Measurements from ENCODE around the gene KCNN1.
"Not testable (repeated sequence)": the region's sequence is repeated elsewhere in the genome, so short reads cannot be mapped to it uniquely, and the experiment has no call there.

KCNN1 gene

GRCh38 chr19:18001777-18002345 is 35.0 kb downstream of the KCNN1 start:
- H3K27ac ChIP-seq, result no peak overlapping the region
- no peaks in the 10 kb centered on the region for H3K27me3 ChIP-seq (ENCODE audit: insufficient read depth, low read depth)
- H3K9ac ChIP-seq, result peak overlapping the region; percentile 71
- peaks cover 13% of the 10 kb centered on the region for H3K4me1 ChIP-seq (ENCODE audit: low read depth, poor library complexity, severe bottlenecking)
- H3K79me2 ChIP-seq (ENCODE audit: insufficient read depth, low read depth), result peaks cover 10% of the 10 kb centered on the region
- H3K36me3 ChIP-seq (ENCODE audit: insufficient read depth), result no peaks in the 10 kb centered on the region
- H4K20me1 ChIP-seq (ENCODE audit: insufficient read depth), result no peaks in the 10 kb centered on the region
- peak overlapping the region; percentile 90 for H3K4me2 ChIP-seq
- no peak for TF ChIP-seq CTCF (conservative IDR thresholded peaks at IDR 0.05; ENCODE audit: low read depth, low read length)
- H2AFZ ChIP-seq (ENCODE audit: low read depth), result peak overlapping the region; percentile 76
- H3K4me3 ChIP-seq (IDR thresholded peaks at IDR 0.05; ENCODE audit: insufficient read depth, low read depth, low read length), result no peak overlapping the region

- Histone ChIP-seq H3K27ac (no peak overlapping the region), H3K4me2 (peak overlapping the region; percentile 90)
Measured at GRCh38 chr19:18002347-18002850, 35.5 kb downstream of the KCNN1 start.

GRCh38 chr19:18005750-18006149 is 38.8 kb downstream of the KCNN1 start:
- H2AFZ ChIP-seq (ENCODE audit: low read depth); H4K20me1 ChIP-seq (ENCODE audit: insufficient read depth); H3K27me3 ChIP-seq (ENCODE audit: insufficient read depth, low read depth); H3K27ac ChIP-seq; H3K4me3 ChIP-seq (IDR thresholded peaks at IDR 0.05; ENCODE audit: insufficient read depth, low read depth, low read length); H3K9ac ChIP-seq; H3K4me2 ChIP-seq; H3K36me3 ChIP-seq (ENCODE audit: insufficient read depth): not testable (repeated sequence)
- Histone ChIP-seq H3K4me1 (ENCODE audit: low read depth, poor library complexity, severe bottlenecking) (peaks cover 18% of the 10 kb centered on the region), H3K79me2 (ENCODE audit: insufficient read depth, low read depth) (peaks cover 10% of the 10 kb centered on the region)

More at GRCh38 chr19:18002347-18002850, 35.5 kb downstream of the KCNN1 start:
- peaks cover 10% of the 10 kb centered on the region for H3K79me2 ChIP-seq (ENCODE audit: insufficient read depth, low read depth)
- no peak for TF ChIP-seq CTCF (conservative IDR thresholded peaks at IDR 0.05; ENCODE audit: low read depth, low read length)
- no peak overlapping the region for H3K4me3 ChIP-seq (IDR thresholded peaks at IDR 0.05; ENCODE audit: insufficient read depth, low read depth, low read length)
- no peaks in the 10 kb centered on the region for H3K27me3 ChIP-seq (ENCODE audit: insufficient read depth, low read depth)
- H2AFZ ChIP-seq (ENCODE audit: low read depth), result no peak overlapping the region
- no peaks in the 10 kb centered on the region for H3K36me3 ChIP-seq (ENCODE audit: insufficient read depth)
- H3K4me1 ChIP-seq (ENCODE audit: low read depth, poor library complexity, severe bottlenecking), result peaks cover 13% of the 10 kb centered on the region
- no peaks in the 10 kb centered on the region; the same call in 1 of the 2 replicates for H4K20me1 ChIP-seq (ENCODE audit: insufficient read depth)
- H3K9ac ChIP-seq, result no peak overlapping the region; the same call in 1 of the 2 replicates

- Histone ChIP-seq H3K27ac (peak overlapping the region; percentile 24; the same call in 1 of the 2 replicates), H3K9ac (0 out of 2 replicates have a peak overlapping the region, but pooled peaks have one; percentile 13), H2AFZ (ENCODE audit: low read depth) (peak overlapping the region; percentile 44; the same call in 1 of the 2 replicates), H3K4me3 (IDR thresholded peaks at IDR 0.05; ENCODE audit: insufficient read depth, low read depth, low read length) (no peak overlapping the region), H3K79me2 (ENCODE audit: insufficient read depth, low read depth) (peaks cover 1% of the 10 kb centered on the region), H4K20me1 (ENCODE audit: insufficient read depth) (no peaks in the 10 kb centered on the region; the same call in 1 of the 2 replicates), H3K4me2 (peak overlapping the region; percentile 92), H3K36me3 (ENCODE audit: insufficient read depth) (no peaks in the 10 kb centered on the region), H3K27me3 (ENCODE audit: insufficient read depth, low read depth) (no peaks in the 10 kb centered on the region), H3K4me1 (ENCODE audit: low read depth, poor library complexity, severe bottlenecking) (peaks cover 18% of the 10 kb centered on the region)
- TF ChIP-seq CTCF (conservative IDR thresholded peaks at IDR 0.05; ENCODE audit: low read depth, low read length), result peak; percentile 94
Measured at GRCh38 chr19:18007044-18007916, 40.4 kb downstream of the KCNN1 start.

Data from KMS-11 (cell line).